HEK293 (cell line): ENCODE measurements around the gene ANKRD9.

ENCODE experiments used
- AEBP2 ChIP-seq: fragments of 450-650 bp; formaldehyde crosslinking; IDR thresholded peaks from 2 replicates; pipeline ENCODE4 v1.5.1; 2016; ENCODE audit warnings: missing biosample characterization, missing genetic modification characterization, borderline replicate concordance
- ATF2 ChIP-seq: fragments of 450-650 bp; formaldehyde crosslinking; IDR thresholded peaks from 2 replicates; pipeline ENCODE4 v1.5.1; 2016; ENCODE audit warnings: missing biosample characterization, missing genetic modification characterization, low read depth
- BCL6B ChIP-seq: fragments of 450-650 bp; formaldehyde crosslinking; IDR thresholded peaks from 2 replicates; pipeline ENCODE4 v1.5.1; 2017; ENCODE audit warnings: missing biosample characterization, missing genetic modification characterization
- INSM2 ChIP-seq: fragments of 450-650 bp; formaldehyde crosslinking; IDR thresholded peaks from 2 replicates; pipeline ENCODE4 v1.5.1; 2016; ENCODE audit warnings: missing biosample characterization, missing genetic modification characterization
- MEIS1 ChIP-seq: sonication (generic); formaldehyde crosslinking; IDR thresholded peaks from 2 replicates; pipeline ENCODE4 v1.8.1; 2022; ENCODE audit warnings: missing genetic modification reagents, mild to moderate bottlenecking, borderline replicate concordance
- PBX3 ChIP-seq: sonication (generic); formaldehyde crosslinking; IDR thresholded peaks from 2 replicates; pipeline ENCODE4 v1.8.1; 2022; ENCODE audit warnings: mild to moderate bottlenecking, moderate library complexity, missing genetic modification reagents
- ZBTB44 ChIP-seq: fragments of 450-650 bp; IDR thresholded peaks from 2 replicates; pipeline ENCODE4 v1.5.1; 2018; ENCODE audit warnings: missing biosample characterization, mild to moderate bottlenecking, missing genetic modification characterization
- ZBTB48 ChIP-seq: fragments of 450-650 bp; formaldehyde crosslinking; IDR thresholded peaks from 2 replicates; pipeline ENCODE4 v1.5.1; 2016; ENCODE audit warnings: missing biosample characterization, missing genetic modification characterization
- ZFP69B ChIP-seq: fragments of 450-650 bp; formaldehyde crosslinking; IDR thresholded peaks from 2 replicates; pipeline ENCODE4 v1.5.1; 2016; ENCODE audit warnings: missing biosample characterization, missing genetic modification characterization
- ZNF138 ChIP-seq: fragments of 450-650 bp; formaldehyde crosslinking; IDR thresholded peaks from 2 replicates; pipeline ENCODE4 v1.5.1; 2016; ENCODE audit warnings: missing biosample characterization, missing genetic modification characterization, borderline replicate concordance
- ZNF16 ChIP-seq: fragments of 450-650 bp; formaldehyde crosslinking; IDR thresholded peaks from 2 replicates; pipeline ENCODE4 v1.5.1; 2016; ENCODE audit warnings: low read depth, missing biosample characterization, missing genetic modification characterization
- ZNF248 ChIP-seq: fragments of 450-650 bp; formaldehyde crosslinking; IDR thresholded peaks from 2 replicates; pipeline ENCODE4 v1.5.1; 2017; ENCODE audit warnings: missing biosample characterization, missing genetic modification characterization
- ZNF26 ChIP-seq: fragments of 450-650 bp; formaldehyde crosslinking; IDR thresholded peaks from 2 replicates; pipeline ENCODE4 v1.5.1; 2016; ENCODE audit warnings: missing biosample characterization, missing genetic modification characterization
- ZNF302 ChIP-seq: fragments of 450-650 bp; formaldehyde crosslinking; IDR thresholded peaks from 2 replicates; pipeline ENCODE4 v1.5.1; 2016; ENCODE audit warnings: missing biosample characterization, missing genetic modification characterization, low read depth
- ZNF37A ChIP-seq: fragments of 450-650 bp; IDR thresholded peaks from 2 replicates; pipeline ENCODE4 v1.5.1; 2018; ENCODE audit warnings: missing biosample characterization, missing genetic modification characterization
- ZNF423 ChIP-seq: fragments of 450-650 bp; formaldehyde crosslinking; IDR thresholded peaks from 2 replicates; pipeline ENCODE4 v1.5.1; 2016; ENCODE audit warnings: missing biosample characterization, missing genetic modification characterization
- ZNF473 ChIP-seq: fragments of 450-650 bp; formaldehyde crosslinking; IDR thresholded peaks from 2 replicates; pipeline ENCODE4 v1.5.1; 2017; ENCODE audit warnings: missing biosample characterization, missing genetic modification characterization
- ZNF48 ChIP-seq: fragments of 450-650 bp; formaldehyde crosslinking; IDR thresholded peaks from 2 replicates; pipeline ENCODE4 v1.5.1; 2016; ENCODE audit warnings: missing biosample characterization, missing genetic modification characterization
- ZNF558 ChIP-seq: fragments of 450-650 bp; formaldehyde crosslinking; IDR thresholded peaks from 2 replicates; pipeline ENCODE4 v1.5.1; 2016; ENCODE audit warnings: missing biosample characterization, missing genetic modification characterization
- ZNF585B ChIP-seq: fragments of 450-650 bp; formaldehyde crosslinking; IDR thresholded peaks from 2 replicates; pipeline ENCODE4 v1.5.1; 2016; ENCODE audit warnings: missing biosample characterization, missing genetic modification characterization
- ZNF621 ChIP-seq: fragments of 450-650 bp; formaldehyde crosslinking; IDR thresholded peaks from 2 replicates; pipeline ENCODE4 v1.5.1; 2017; ENCODE audit warnings: missing biosample characterization, missing genetic modification characterization
- ZNF664 ChIP-seq: fragments of 450-650 bp; formaldehyde crosslinking; IDR thresholded peaks from 2 replicates; pipeline ENCODE4 v1.5.1; 2016; ENCODE audit warnings: missing biosample characterization, missing genetic modification characterization
- ZNF670 ChIP-seq: fragments of 450-650 bp; formaldehyde crosslinking; IDR thresholded peaks from 2 replicates; pipeline ENCODE4 v1.5.1; 2016; ENCODE audit warnings: missing biosample characterization, missing genetic modification characterization, low read depth
- ZNF747 ChIP-seq: fragments of 450-650 bp; formaldehyde crosslinking; IDR thresholded peaks from 2 replicates; pipeline ENCODE4 v1.5.1; 2016; ENCODE audit warnings: missing biosample characterization, missing genetic modification characterization
- ZNF76 ChIP-seq: fragments of 450-650 bp; formaldehyde crosslinking; IDR thresholded peaks from 2 replicates; pipeline ENCODE4; 2016; ENCODE audit warnings: low read depth, missing biosample characterization, missing genetic modification characterization, borderline replicate concordance
- ZNF792 ChIP-seq: fragments of 450-650 bp; formaldehyde crosslinking; IDR thresholded peaks from 2 replicates; pipeline ENCODE4 v1.5.1; 2016; ENCODE audit warnings: missing biosample characterization, missing genetic modification characterization
- ZNF830 ChIP-seq: fragments of 450-650 bp; IDR thresholded peaks from 2 replicates; pipeline ENCODE4 v1.5.0; 2018; ENCODE audit warnings: missing biosample characterization, missing genetic modification characterization, low read depth, mild to moderate bottlenecking, moderate library complexity
- ZNF843 ChIP-seq: fragments of 450-650 bp; formaldehyde crosslinking; IDR thresholded peaks from 2 replicates; pipeline ENCODE4 v1.5.1; 2016; ENCODE audit warnings: missing biosample characterization, missing genetic modification characterization
- ZSCAN18 ChIP-seq: fragments of 450-650 bp; formaldehyde crosslinking; IDR thresholded peaks from 2 replicates; pipeline ENCODE4 v1.5.1; 2016; ENCODE audit warnings: missing biosample characterization, missing genetic modification characterization

ANKRD9 gene

GRCh38 chr14:102539544-102540314 is 30.2 kb upstream of the ANKRD9 start (continued):
- TF ChIP-seq ZNF621 (tag by site-specific recombination) (no peak), ZNF792 (no peak), ZNF664 (no peak), ZNF558 (no peak), ZNF747 (tag by site-specific recombination) (no peak), ZNF138 (tag by site-specific recombination) (no peak), ZNF37A (tag by site-specific recombination) (no peak), ZNF76 (no peak), MEIS1 (CRISPR knock-in tag) (no peak), ZNF423 (tag by site-specific recombination) (peak; percentile 82), ZFP69B (no peak), ATF2 (tag by site-specific recombination) (no peak), ZNF585B (no peak), ZNF830 (tag by site-specific recombination) (no peak), AEBP2 (no peak), ZNF843 (tag by site-specific recombination) (no peak), ZNF48 (no peak), ZNF26 (tag by site-specific recombination) (no peak), BCL6B (tag by site-specific recombination) (no peak), PBX3 (CRISPR knock-in tag) (no peak), ZNF670 (tag by site-specific recombination) (no peak), ZNF302 (tag by site-specific recombination) (no peak), ZNF473 (no peak), ZNF16 (tag by site-specific recombination) (no peak), ZNF248 (no peak), INSM2 (no peak), ZBTB44 (tag by site-specific recombination) (no peak), ZSCAN18 (no peak), ZBTB48 (tag by site-specific recombination) (no peak)
